ENCODE data around the gene NOC4L. TPM values are rescaled to one million over a fixed set of nuclear protein-coding genes. Genes with fewer than 3 reads are reported as not detected.
A peak's percentile ranks its signal among the peaks of the same experiment; 100 is the strongest.

Gene NOC4L
- polyA plus RNA-seq, 1 of the 3 experiments (the other 2 are of a cell fraction): 12.9 TPM

DNA sequence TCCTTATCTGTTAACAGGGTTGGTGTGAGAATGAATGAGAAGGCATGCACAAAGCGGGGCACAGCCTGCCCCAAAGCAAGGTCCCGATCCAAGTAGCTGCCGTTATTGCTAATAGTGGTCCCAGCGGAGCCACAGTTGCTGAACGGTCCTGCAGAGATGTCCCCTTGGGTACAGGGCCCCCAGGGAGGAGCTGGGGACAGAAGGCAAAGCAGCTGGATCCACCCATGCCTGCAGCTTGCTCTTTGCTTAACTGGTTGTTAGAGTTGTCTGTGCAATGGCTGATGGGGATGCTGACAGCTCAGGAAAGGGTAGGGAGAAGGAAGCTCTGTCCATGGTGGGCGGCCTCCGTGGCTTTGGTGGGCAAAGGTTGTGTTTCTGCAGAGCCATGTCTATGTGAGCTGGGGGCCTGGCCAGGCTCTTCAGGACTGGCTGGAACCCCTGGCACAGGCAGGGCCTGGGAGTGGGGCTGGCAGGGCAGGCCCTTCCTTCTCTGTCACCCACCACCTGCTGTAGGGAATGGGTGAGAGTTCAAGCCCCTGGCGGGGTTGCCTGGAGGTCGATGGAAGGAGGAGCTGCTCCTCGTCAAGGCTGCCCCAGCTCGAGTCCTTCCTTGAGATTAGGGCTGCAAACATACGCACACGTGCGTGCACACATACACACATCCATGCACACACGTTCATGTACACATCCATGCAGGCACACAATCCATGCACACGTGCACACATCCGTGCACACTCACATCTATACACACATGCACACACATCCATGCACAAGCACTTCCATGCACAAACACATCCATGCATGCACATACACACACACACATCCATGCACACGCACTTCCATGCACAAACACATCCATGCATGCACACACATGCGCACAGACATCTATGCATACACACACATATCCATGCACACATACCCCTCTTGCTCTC, 35.4 kb downstream of the NOC4L start:
- H3K9me2 ChIP-seq: no peaks in the 10 kb centered on the region
- H3K4me2 ChIP-seq: no peak overlapping the region
- ChIA-PET POLR2A (no interaction called here), CTCF (interaction anchor here (2.3 to 3.2 kb wide), 2 partner anchors 26 to 235 kb away, joined by 7 to 8 read pairs; no protein-coding TSS in a partner anchor)
- 32% methylated on average over 14 of the region's 19 CpGs for WGBS (ENCODE audit: low lambda C conversion rate)
- peaks cover 0 to 2% of the 10 kb centered on the region in 2 experiments; a peak in 1 of 4 replicates for H3K4me1 ChIP-seq (ENCODE audit: control insufficient read depth in 1 of 2, insufficient read depth in 2 of 2, low read depth in 1 of 2, low read length in 1 of 2)
- H3K36me3 ChIP-seq (replicated peaks in 1 of 2; ENCODE audit: control insufficient read depth in 1 of 2, insufficient read depth in 2 of 2, low read length in 1 of 2): no peaks in the 10 kb centered on the region
- no peak overlapping the region for H3K27ac ChIP-seq (ENCODE audit: low read depth in 2 of 2, low read length in 1 of 2)
- no peaks in the 10 kb centered on the region for H4K20me1 ChIP-seq (ENCODE audit: insufficient read depth)
- no peaks in the 10 kb centered on the region for H3K79me2 ChIP-seq (ENCODE audit: insufficient read depth)
- H3K27me3 ChIP-seq (ENCODE audit: insufficient read depth): peaks cover 89% of the 10 kb centered on the region
- H3F3A ChIP-seq (replicated peaks; ENCODE audit: insufficient read depth): no peaks in the 10 kb centered on the region
- no peak for DNase-seq
- no peak overlapping the region for H3K9ac ChIP-seq
- no peak overlapping the region for H2AFZ ChIP-seq (ENCODE audit: low read depth)
- no peak overlapping the region for H3K4me3 ChIP-seq (ENCODE audit: low read depth in 2 of 2, low read length in 1 of 2)
- no peaks in the 10 kb centered on the region for H3K9me3 ChIP-seq
- TF ChIP-seq EP300 (IDR thresholded peaks at IDR 0.05; ENCODE audit: borderline replicate concordance in 1 of 2, low read depth in 1 of 2, low read length in 1 of 2) (no peak), FOSL2 (IDR thresholded peaks at IDR 0.05; ENCODE audit: borderline replicate concordance, low read depth) (no peak), REST (IDR thresholded peaks at IDR 0.05; ENCODE audit: low read depth, low read length) (peak; percentile 75), RAD21 (IDR thresholded peaks at IDR 0.05; ENCODE audit: low read length) (no peak), FOXJ3 (CRISPR knock-in tag; IDR thresholded peaks at IDR 0.05) (no peak), MAX (IDR thresholded peaks at IDR 0.05; ENCODE audit: low read depth) (no peak)

GRCh38 chr12:132180648-132181546, 36.6 kb downstream of the NOC4L start:
- H3K9ac ChIP-seq: no peak overlapping the region
- POLR2A ChIA-PET: no interaction called here
- TF ChIP-seq, protein P1, sequence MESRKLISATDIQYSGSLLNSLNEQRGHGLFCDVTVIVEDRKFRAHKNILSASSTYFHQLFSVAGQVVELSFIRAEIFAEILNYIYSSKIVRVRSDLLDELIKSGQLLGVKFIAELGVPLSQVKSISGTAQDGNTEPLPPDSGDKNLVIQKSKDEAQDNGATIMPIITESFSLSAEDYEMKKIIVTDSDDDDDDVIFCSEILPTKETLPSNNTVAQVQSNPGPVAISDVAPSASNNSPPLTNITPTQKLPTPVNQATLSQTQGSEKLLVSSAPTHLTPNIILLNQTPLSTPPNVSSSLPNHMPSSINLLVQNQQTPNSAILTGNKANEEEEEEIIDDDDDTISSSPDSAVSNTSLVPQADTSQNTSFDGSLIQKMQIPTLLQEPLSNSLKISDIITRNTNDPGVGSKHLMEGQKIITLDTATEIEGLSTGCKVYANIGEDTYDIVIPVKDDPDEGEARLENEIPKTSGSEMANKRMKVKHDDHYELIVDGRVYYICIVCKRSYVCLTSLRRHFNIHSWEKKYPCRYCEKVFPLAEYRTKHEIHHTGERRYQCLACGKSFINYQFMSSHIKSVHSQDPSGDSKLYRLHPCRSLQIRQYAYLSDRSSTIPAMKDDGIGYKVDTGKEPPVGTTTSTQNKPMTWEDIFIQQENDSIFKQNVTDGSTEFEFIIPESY (IDR thresholded peaks at IDR 0.05; ENCODE audit: borderline replicate concordance, low read depth): no peak
- TF ChIP-seq TAF1 (IDR thresholded peaks at IDR 0.05; ENCODE audit: borderline replicate concordance, low read depth, low read length) (no peak), FOSL2 (IDR thresholded peaks at IDR 0.05; ENCODE audit: borderline replicate concordance, low read depth) (no peak), RFX5 (IDR thresholded peaks at IDR 0.05; ENCODE audit: low read length) (no peak), MXI1 (IDR thresholded peaks at IDR 0.05; ENCODE audit: low read depth, low read length) (no peak), RAD21 (IDR thresholded peaks at IDR 0.05; ENCODE audit: low read length) (no peak), CHD2 (IDR thresholded peaks at IDR 0.05; ENCODE audit: low read length, partially characterized antibody) (no peak), GABPA (IDR thresholded peaks at IDR 0.05; ENCODE audit: low read depth) (no peak)
- TF ChIP-seq, protein P2, sequence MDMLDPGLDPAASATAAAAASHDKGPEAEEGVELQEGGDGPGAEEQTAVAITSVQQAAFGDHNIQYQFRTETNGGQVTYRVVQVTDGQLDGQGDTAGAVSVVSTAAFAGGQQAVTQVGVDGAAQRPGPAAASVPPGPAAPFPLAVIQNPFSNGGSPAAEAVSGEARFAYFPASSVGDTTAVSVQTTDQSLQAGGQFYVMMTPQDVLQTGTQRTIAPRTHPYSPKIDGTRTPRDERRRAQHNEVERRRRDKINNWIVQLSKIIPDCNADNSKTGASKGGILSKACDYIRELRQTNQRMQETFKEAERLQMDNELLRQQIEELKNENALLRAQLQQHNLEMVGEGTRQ (IDR thresholded peaks at IDR 0.05; ENCODE audit: borderline replicate concordance, low read depth, low read length): no peak

More at GRCh38 chr12:132180648-132181546, 36.6 kb downstream of the NOC4L start:
- H4K20me1 ChIP-seq (ENCODE audit: insufficient read depth): no peaks in the 10 kb centered on the region
- H2AFZ ChIP-seq (ENCODE audit: low read depth): no peak overlapping the region
- no peaks in the 10 kb centered on the region for H3K79me2 ChIP-seq (ENCODE audit: insufficient read depth)
- no peak for DNase-seq
- H3K9me3 ChIP-seq: no peaks in the 10 kb centered on the region
- peaks cover 0 to 2% of the 10 kb centered on the region in 2 experiments; a peak in 1 of 4 replicates for H3K4me1 ChIP-seq (ENCODE audit: control insufficient read depth in 1 of 2, insufficient read depth in 2 of 2, low read depth in 1 of 2, low read length in 1 of 2)
- 40% methylated on average over 23 of the region's 30 CpGs for WGBS (ENCODE audit: low lambda C conversion rate)
- no peak overlapping the region for H3K27ac ChIP-seq (ENCODE audit: low read depth in 2 of 2, low read length in 1 of 2)
- CTCF ChIA-PET: interaction anchor here (3.2 kb wide), 1 partner anchor 27 kb away, joined by 8 read pairs; no protein-coding TSS in a partner anchor
- no peak overlapping the region for H3K4me3 ChIP-seq (ENCODE audit: low read depth in 2 of 2, low read length in 1 of 2)
- H3K27me3 ChIP-seq (ENCODE audit: insufficient read depth): peaks cover 90% of the 10 kb centered on the region
- H3K36me3 ChIP-seq (replicated peaks in 1 of 2; ENCODE audit: control insufficient read depth in 1 of 2, insufficient read depth in 2 of 2, low read length in 1 of 2): no peaks in the 10 kb centered on the region
- H3K9me2 ChIP-seq: no peaks in the 10 kb centered on the region
- no peak overlapping the region for H3K4me2 ChIP-seq
- no peaks in the 10 kb centered on the region for H3F3A ChIP-seq (replicated peaks; ENCODE audit: insufficient read depth)

Data from SK-N-SH (cell line).